ENCODE results near the gene PLEKHA8.

GRCh38 chr7:30115709-30116297 is 87.6 kb downstream of the PLEKHA8 start:
- TF ChIP-seq CTCF (IDR thresholded peaks at IDR 0.05; ENCODE audit: low read length) (no peak), EZH2 (optimal IDR thresholded peaks at IDR 0.05; ENCODE audit: low read depth, low read length) (no peak), EZH2phosphoT487 (IDR thresholded peaks at IDR 0.05; ENCODE audit: low read length) (no peak)
